Cardiac ventricle fibroblast (primary cell): ENCODE results near the gene DNAH5. TPM values are rescaled to one million over a fixed set of nuclear protein-coding genes. Genes with fewer than 3 reads are reported as not detected.

Experiments
- total RNA-seq: library from RNA; depleted of rRNA; stranded (reverse); fragments of >200 nt; gene quantifications from 2 replicates; pipeline ENCODE4 v1.2.3, GENCODE V29; 2015

The DNAH5 gene
- 0.05 and 0.12 TPM in 2 replicates for total RNA-seq

DNA sequence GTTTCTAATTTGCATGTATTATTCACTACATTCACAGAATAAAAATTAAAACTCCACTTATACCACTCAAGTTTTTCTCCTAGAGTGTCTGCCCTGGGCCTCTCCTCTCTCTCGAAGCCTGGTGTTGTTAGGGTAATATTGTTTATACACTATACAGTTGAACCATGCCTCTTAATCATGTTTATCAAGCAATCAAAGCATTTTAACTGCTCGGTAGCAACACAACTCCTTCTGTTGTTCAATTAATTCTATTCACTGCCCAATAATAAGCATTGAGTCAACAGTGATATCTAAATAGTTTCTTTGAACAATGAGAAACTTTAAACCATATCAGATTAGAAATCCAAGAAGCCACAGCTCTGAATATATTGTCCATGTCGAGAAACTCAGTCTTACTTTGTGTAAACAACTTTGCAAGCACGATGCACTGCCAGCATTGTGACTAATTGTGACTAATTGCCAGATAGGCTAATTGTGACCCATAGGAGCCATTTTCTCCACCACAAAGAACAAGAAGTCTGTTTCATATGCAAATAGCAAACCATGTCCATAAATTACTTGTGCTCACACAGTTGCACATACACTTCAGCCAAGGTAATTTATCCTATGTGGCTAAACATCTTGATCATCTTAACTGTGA, at the start of gene DNAH5:
DNAH5 (minus strand) TSS at position 129 of the 640 bp plus-strand sequence. CDS start 250 bp downstream, outside the sequence.

Other genes with a start within 250 kb of the DNAH5 start
- 62.0 and 86.4 TPM in 2 replicates for gene TRIO, start 198.7 kb upstream of the DNAH5 start, total RNA-seq